ENCODE results near the gene LRRN2.

LRRN2 gene

GRCh38 chr1:204669579-204669978 is 16.0 kb downstream of the LRRN2 start:
- no peaks in the 10 kb centered on the region for H4K20me1 ChIP-seq (ENCODE audit: insufficient read depth, low read length)
- H3K9ac ChIP-seq (ENCODE audit: low read length): no peak overlapping the region
- H3K9me2 ChIP-seq (ENCODE audit: low read depth, low read length): no peaks in the 10 kb centered on the region
- no peak overlapping the region for H3K4me2 ChIP-seq (ENCODE audit: low read length)
- TF ChIP-seq CTCF (IDR thresholded peaks at IDR 0.05; ENCODE audit: low read length) (no peak), EZH2 (IDR thresholded peaks at IDR 0.05; ENCODE audit: borderline replicate concordance, low read length) (no peak)
- H3K4me3 ChIP-seq (ENCODE audit: low read depth, low read length, poor library complexity, severe bottlenecking): no peak overlapping the region
- H3K9me3 ChIP-seq (ENCODE audit: low read length): no peaks in the 10 kb centered on the region
- no peak overlapping the region for H3K27ac ChIP-seq (ENCODE audit: low read depth, low read length, poor library complexity, severe bottlenecking)
- H3K4me1 ChIP-seq (ENCODE audit: insufficient read depth, low read length, severe bottlenecking): no peaks in the 10 kb centered on the region
- no peaks in the 10 kb centered on the region for H3F3A ChIP-seq (ENCODE audit: insufficient read depth, low read length)
- H3K27me3 ChIP-seq (ENCODE audit: insufficient read depth, low read length): peaks cover 13% of the 10 kb centered on the region; the same call in 1 of the 2 replicates
- H3K79me2 ChIP-seq (ENCODE audit: insufficient read depth, low read length): no peaks in the 10 kb centered on the region
- no peak overlapping the region for H2AFZ ChIP-seq (ENCODE audit: low read length)
- no peaks in the 10 kb centered on the region for H3K36me3 ChIP-seq (ENCODE audit: insufficient read depth, low read length)

- Histone ChIP-seq H3K4me2 (ENCODE audit: low read length) (no peak overlapping the region), H3K9ac (ENCODE audit: low read length) (no peak overlapping the region), H3K27me3 (ENCODE audit: insufficient read depth, low read length) (peaks cover 8% of the 10 kb centered on the region; the same call in 1 of the 2 replicates), H3K9me2 (ENCODE audit: low read depth, low read length) (no peaks in the 10 kb centered on the region), H4K20me1 (ENCODE audit: insufficient read depth, low read length) (no peaks in the 10 kb centered on the region), H3F3A (ENCODE audit: insufficient read depth, low read length) (no peaks in the 10 kb centered on the region), H3K9me3 (ENCODE audit: low read length) (no peaks in the 10 kb centered on the region), H3K36me3 (ENCODE audit: insufficient read depth, low read length) (no peaks in the 10 kb centered on the region), H3K4me3 (ENCODE audit: low read depth, low read length, poor library complexity, severe bottlenecking) (no peak overlapping the region), H2AFZ (ENCODE audit: low read length) (no peak overlapping the region), H3K27ac (ENCODE audit: low read depth, low read length, poor library complexity, severe bottlenecking) (no peak overlapping the region), H3K79me2 (ENCODE audit: insufficient read depth, low read length) (no peaks in the 10 kb centered on the region), H3K4me1 (ENCODE audit: insufficient read depth, low read length, severe bottlenecking) (no peaks in the 10 kb centered on the region)
- TF ChIP-seq EZH2 (IDR thresholded peaks at IDR 0.05; ENCODE audit: borderline replicate concordance, low read length) (no peak), CTCF (IDR thresholded peaks at IDR 0.05; ENCODE audit: low read length) (no peak)
These were observed 21.2 kb downstream of the LRRN2 start for GRCh38 chr1:204664384-204664651.

- Histone ChIP-seq H4K20me1 (ENCODE audit: insufficient read depth, low read length) (no peaks in the 10 kb centered on the region), H3F3A (ENCODE audit: insufficient read depth, low read length) (no peaks in the 10 kb centered on the region), H3K36me3 (ENCODE audit: insufficient read depth, low read length) (no peaks in the 10 kb centered on the region), H3K9ac (ENCODE audit: low read length) (no peak overlapping the region), H2AFZ (ENCODE audit: low read length) (no peak overlapping the region), H3K4me2 (ENCODE audit: low read length) (no peak overlapping the region), H3K27ac (ENCODE audit: low read depth, low read length, poor library complexity, severe bottlenecking) (no peak overlapping the region), H3K27me3 (ENCODE audit: insufficient read depth, low read length) (peaks cover 8% of the 10 kb centered on the region; the same call in 1 of the 2 replicates), H3K9me3 (ENCODE audit: low read length) (no peaks in the 10 kb centered on the region), H3K4me1 (ENCODE audit: insufficient read depth, low read length, severe bottlenecking) (no peaks in the 10 kb centered on the region), H3K79me2 (ENCODE audit: insufficient read depth, low read length) (no peaks in the 10 kb centered on the region), H3K4me3 (ENCODE audit: low read depth, low read length, poor library complexity, severe bottlenecking) (no peak overlapping the region), H3K9me2 (ENCODE audit: low read depth, low read length) (no peaks in the 10 kb centered on the region)
- TF ChIP-seq EZH2 (IDR thresholded peaks at IDR 0.05; ENCODE audit: borderline replicate concordance, low read length) (no peak), CTCF (IDR thresholded peaks at IDR 0.05; ENCODE audit: low read length) (no peak)
These were observed 21.7 kb downstream of the LRRN2 start for GRCh38 chr1:204663644-204664383.
